Right lobe of liver (tissue), 6 donors: ENCODE measurements around the gene NOL11. TPM values are rescaled to one million over a fixed set of nuclear protein-coding genes. Genes with fewer than 3 reads are reported as not detected.

Experiments used
- ATAC-seq, 4 donors: fragments of 200-7000 bp; cut with Tn5 transposase; one replicate each; pipeline ENCODE4 v1.9.1; 2020; ENCODE audit warnings: mild to moderate bottlenecking in 4 of 4, moderate library complexity in 4 of 4
- DNase-seq, 3 donors: peaks; one replicate each; pipeline ENCODE4 v3.0.0-alpha.2; 2020
- H3K27ac ChIP-seq, 3 donors: fragments of 200-600 bp; one replicate each; pipeline ENCODE4 v1.8.0; 2022
- H3K27me3 ChIP-seq, 2 donors: fragments of 200-600 bp; one replicate each; pipeline ENCODE4 v1.8.0; 2022
- H3K36me3 ChIP-seq, 4 donors: fragments of 200-600 bp; sonication (generic) in 1 of 4; one replicate each; pipeline versions ENCODE4 v1.5.1 to v1.8.0; 2017 to 2022; ENCODE audit warnings: control low read depth in 1 of 4
- H3K4me1 ChIP-seq, 4 donors: fragments of 200-600 bp; sonication (generic) in 1 of 4; one replicate each; pipeline versions ENCODE4 v1.5.1 to v1.8.0; 2017 to 2022; ENCODE audit warnings: control low read depth in 1 of 4
- H3K4me3 ChIP-seq, 3 donors: fragments of 200-600 bp; one replicate each; pipeline ENCODE4 v1.8.0; 2022
- H3K9me3 ChIP-seq, 4 donors: fragments of 200-600 bp; sonication (generic) in 1 of 4; one replicate each; pipeline versions ENCODE4 v1.5.1 to v1.8.0; 2017 to 2022; ENCODE audit warnings: control low read depth in 1 of 4
- POLR2A ChIP-seq: fragments of 450-650 bp; IDR thresholded peaks from one replicate; pipeline ENCODE4 v1.6.1; 2017; ENCODE audit warnings: antibody characterized with exemption, mild to moderate bottlenecking
- WGBS: methylation state at CpG from one replicate; pipeline ENCODE4 v1.1.6; 2018; ENCODE audit warnings: low coverage, low lambda C conversion rate; ENCODE audit not compliant: insufficient coverage; ENCODE audit errors: missing lambda C conversion rate; 5-methylcytosine and 5-hydroxymethylcytosine counted together
- intact Hi-C, 2 donors: fragments of 100-400 bp; cut with DNase I; formaldehyde crosslinking; loops; one replicate each; pipeline versions ENCODE4 v1.11.2 to v1.14.1; 2022
- total RNA-seq, 6 experiments: library from RNA; depleted of rRNA in 2 of 6; stranded (reverse); fragments of >200 nt in 2 of 6; fragmentation: NEBNext Ultra II Directional in 3 of 6; extraction: Animal tissue kit (Norgen Biotek cat#: 25700) in 3 of 6; gene quantifications; one replicate each; pipeline versions ENCODE4 v1.1.0 to v1.2.4, GENCODE V29; 2016 to 2023
- TF ChIP-seq, protein P1 (sequence below), 4 donors: fragments of 200-600 bp in 3 of 4; fragments of 450-650 bp in 1 of 4; IDR thresholded peaks; one replicate each; pipeline versions ENCODE4 v1.5.1 to v1.8.0; 2016 to 2022; ENCODE audit warnings: antibody characterized with exemption in 4 of 4, mild to moderate bottlenecking in 2 of 4
- donor health status: DM: no; HTN: yes; CAD: no.
- donor health status: DM: no; HTN: no; CAD: no.
- donor health status: DM: no; HTN: no; CAD: no.
- donor health status: DM: no; HTN: yes; CAD: no.
- donor health status: DM: no; HTN: yes; CAD: no.

NOL11 gene
- total RNA-seq, 6 experiments from 2014 or later: 15.8 to 22.1 (median 19.5) TPM

DNA sequence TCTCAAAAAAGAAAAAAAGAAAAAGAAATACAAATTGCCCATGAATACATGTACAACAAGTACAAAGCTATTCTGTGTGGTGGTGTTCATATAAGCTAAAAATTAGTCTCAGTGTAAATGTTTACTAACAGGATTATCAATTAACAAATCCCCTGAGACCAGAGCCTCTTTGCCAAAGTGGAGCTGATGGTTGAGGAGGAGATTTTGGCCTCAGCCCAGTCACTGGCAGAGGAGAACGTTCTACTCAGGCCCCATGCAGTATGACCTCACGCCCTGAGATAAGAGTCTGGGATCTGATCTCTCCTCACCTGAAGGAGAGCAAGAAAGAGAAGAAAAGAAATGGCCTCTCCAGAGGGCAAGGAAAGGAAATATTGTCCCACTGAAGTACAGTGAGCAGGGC lies 35.5 kb upstream of the NOL11 start:
- H3K27ac ChIP-seq: no peak overlapping the region
- TF ChIP-seq, protein P1, sequence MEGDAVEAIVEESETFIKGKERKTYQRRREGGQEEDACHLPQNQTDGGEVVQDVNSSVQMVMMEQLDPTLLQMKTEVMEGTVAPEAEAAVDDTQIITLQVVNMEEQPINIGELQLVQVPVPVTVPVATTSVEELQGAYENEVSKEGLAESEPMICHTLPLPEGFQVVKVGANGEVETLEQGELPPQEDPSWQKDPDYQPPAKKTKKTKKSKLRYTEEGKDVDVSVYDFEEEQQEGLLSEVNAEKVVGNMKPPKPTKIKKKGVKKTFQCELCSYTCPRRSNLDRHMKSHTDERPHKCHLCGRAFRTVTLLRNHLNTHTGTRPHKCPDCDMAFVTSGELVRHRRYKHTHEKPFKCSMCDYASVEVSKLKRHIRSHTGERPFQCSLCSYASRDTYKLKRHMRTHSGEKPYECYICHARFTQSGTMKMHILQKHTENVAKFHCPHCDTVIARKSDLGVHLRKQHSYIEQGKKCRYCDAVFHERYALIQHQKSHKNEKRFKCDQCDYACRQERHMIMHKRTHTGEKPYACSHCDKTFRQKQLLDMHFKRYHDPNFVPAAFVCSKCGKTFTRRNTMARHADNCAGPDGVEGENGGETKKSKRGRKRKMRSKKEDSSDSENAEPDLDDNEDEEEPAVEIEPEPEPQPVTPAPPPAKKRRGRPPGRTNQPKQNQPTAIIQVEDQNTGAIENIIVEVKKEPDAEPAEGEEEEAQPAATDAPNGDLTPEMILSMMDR (IDR thresholded peaks at IDR 0.05): no peak
- TF ChIP-seq POLR2A: no peak
- H3K9me3 ChIP-seq: no peaks in the 10 kb centered on the region
- H3K27me3 ChIP-seq: no peaks in the 10 kb centered on the region
- intact Hi-C loops: no loop called here
- no peaks in the 10 kb centered on the region for H3K4me1 ChIP-seq
- H3K4me3 ChIP-seq: no peak overlapping the region
- ATAC-seq (peak; percentile 64 to 90 (median 80)), DNase-seq (peak in 2 of 3 donors; percentile 36 to 53)
- 22% methylated on average over 2 of the region's 2 CpGs for WGBS
- no peaks in the 10 kb centered on the region for H3K36me3 ChIP-seq

DNA sequence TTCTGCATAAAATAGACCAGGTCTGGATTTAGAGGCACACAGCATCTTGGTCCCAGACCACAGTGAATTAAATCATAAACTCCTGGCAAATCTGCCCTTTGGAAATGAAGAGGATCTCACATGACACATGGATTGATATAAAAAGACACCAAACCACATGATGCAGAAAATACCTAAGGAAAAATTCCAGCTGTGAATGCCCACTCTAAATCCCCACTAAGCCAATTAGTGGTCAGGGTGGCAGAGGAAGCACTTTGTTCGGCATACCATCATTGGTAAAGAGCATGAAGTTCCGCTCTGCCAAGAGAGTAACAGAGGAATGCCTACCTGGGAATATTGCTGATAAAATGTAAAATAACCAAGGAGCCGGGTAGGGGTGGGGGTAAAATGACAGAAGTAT lies 32.4 kb upstream of the NOL11 start:
- no peaks in the 10 kb centered on the region for H3K36me3 ChIP-seq
- no peaks in the 10 kb centered on the region for H3K9me3 ChIP-seq
- H3K4me3 ChIP-seq: no peak overlapping the region
- DNase-seq (no peak), ATAC-seq (no peak)
- H3K27ac ChIP-seq: no peak overlapping the region
- H3K27me3 ChIP-seq: no peaks in the 10 kb centered on the region
- H3K4me1 ChIP-seq: no peaks in the 10 kb centered on the region
- TF ChIP-seq, protein P1 (IDR thresholded peaks at IDR 0.05): no peak
- TF ChIP-seq POLR2A: no peak
- intact Hi-C loops: no loop called here
- 92% methylated on average over 3 of the region's 3 CpGs for WGBS

DNA sequence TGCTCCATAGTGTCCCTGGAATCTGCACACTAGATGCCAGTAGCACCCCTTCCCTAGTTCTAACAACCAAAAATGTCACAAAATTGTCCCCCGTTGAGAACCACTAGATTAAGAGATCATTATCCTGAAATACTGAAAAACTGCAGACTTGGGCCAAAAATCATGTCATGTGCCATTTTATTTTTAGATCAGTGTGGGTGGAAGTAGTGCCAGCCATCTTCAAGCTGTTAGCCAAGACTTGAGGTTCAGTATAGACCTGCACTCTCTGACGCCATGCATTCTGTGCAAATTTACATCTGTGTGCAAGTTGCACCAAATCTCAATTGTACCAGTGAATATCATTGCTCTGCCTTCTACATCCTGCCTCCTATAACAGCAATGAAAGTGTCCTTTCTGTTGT lies 31.5 kb upstream of the NOL11 start:
- no peak overlapping the region for H3K4me3 ChIP-seq
- no peaks in the 10 kb centered on the region for H3K27me3 ChIP-seq
- no peak for TF ChIP-seq POLR2A
- TF ChIP-seq, protein P1 (IDR thresholded peaks at IDR 0.05): no peak
- H3K4me1 ChIP-seq: no peaks in the 10 kb centered on the region
- no peaks in the 10 kb centered on the region for H3K36me3 ChIP-seq
- no peak for DNase-seq
- H3K27ac ChIP-seq: no peak overlapping the region
- intact Hi-C loops: no loop called here
- ATAC-seq: no peak
- H3K9me3 ChIP-seq: no peaks in the 10 kb centered on the region
- WGBS: 72% methylated on average over 2 of the region's 2 CpGs

DNA sequence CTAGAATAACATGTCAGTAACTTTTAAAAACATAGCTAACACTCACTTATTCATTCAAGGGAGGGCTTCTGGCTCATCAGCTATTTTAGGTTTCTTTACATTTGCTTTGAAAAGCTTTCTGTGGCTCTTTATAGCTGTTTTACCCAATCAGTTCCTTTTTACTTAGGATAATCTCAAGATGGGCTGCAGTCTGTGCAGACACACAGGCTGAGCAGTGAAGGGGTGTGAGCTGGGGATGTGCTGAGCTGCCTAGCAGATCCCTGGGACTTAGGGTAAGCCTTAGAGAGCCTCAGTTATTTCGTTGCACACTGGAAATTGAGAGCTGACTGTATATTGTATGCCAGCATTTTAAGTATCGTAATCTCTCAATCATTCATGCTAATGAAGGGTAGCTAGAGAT lies 30.2 kb upstream of the NOL11 start:
- 92% methylated on average over 2 of the region's 2 CpGs for WGBS
- ATAC-seq (no peak), DNase-seq (no peak)
- no peaks in the 10 kb centered on the region for H3K9me3 ChIP-seq
- H3K27me3 ChIP-seq: no peaks in the 10 kb centered on the region
- TF ChIP-seq, protein P1 (IDR thresholded peaks at IDR 0.05): no peak
- no peak for TF ChIP-seq POLR2A
- no peaks in the 10 kb centered on the region for H3K36me3 ChIP-seq
- H3K27ac ChIP-seq: no peak overlapping the region
- no peak overlapping the region for H3K4me3 ChIP-seq
- intact Hi-C loops: no loop called here
- H3K4me1 ChIP-seq: no peaks in the 10 kb centered on the region
